HUES48 (cell line): ENCODE results near the gene CREG2.
A peak's percentile ranks its signal among the peaks of the same experiment; 100 is the strongest.

Experiments used
- H3K27ac ChIP-seq: one replicate; pipeline ENCODE4 v1.7.0; 2013; ENCODE audit warnings: low read depth, low read length, inconsistent platforms
- H3K27me3 ChIP-seq: 2 replicates; pipeline ENCODE4 v1.6.1; 2013; ENCODE audit warnings: mild to moderate bottlenecking, low read length; ENCODE audit not compliant: control insufficient read depth, insufficient read depth
- H3K36me3 ChIP-seq: 2 replicates; pipeline ENCODE4 v1.6.1; 2013; ENCODE audit warnings: low read length; ENCODE audit not compliant: control insufficient read depth, insufficient read depth
- H3K4me1 ChIP-seq: 2 replicates; pipeline ENCODE4 v1.6.1; 2013; ENCODE audit warnings: mild to moderate bottlenecking, low read length; ENCODE audit not compliant: control insufficient read depth, insufficient read depth
- H3K4me3 ChIP-seq: 2 replicates; pipeline ENCODE4 v1.5.1; 2013; ENCODE audit warnings: mild to moderate bottlenecking, low read depth, low read length
- H3K9ac ChIP-seq: 2 replicates; pipeline ENCODE4 v1.6.1; 2013; ENCODE audit warnings: mild to moderate bottlenecking, low read depth, low read length, moderate library complexity
- H3K9me3 ChIP-seq: 2 replicates; pipeline ENCODE4 v1.6.1; 2013; ENCODE audit warnings: low read length; ENCODE audit not compliant: control insufficient read depth, insufficient read depth

The CREG2 gene

GRCh38 chr2:101307950-101308431 is 79.3 kb downstream of the CREG2 start:
- H3K4me3 ChIP-seq = peak overlapping the region; percentile 66
- H3K4me1 ChIP-seq = peaks cover 18% of the 10 kb centered on the region
- peak overlapping the region; percentile 45; the same call in 1 of the 2 replicates for H3K9ac ChIP-seq
- H3K36me3 ChIP-seq = peaks cover 9% of the 10 kb centered on the region; the same call in 1 of the 2 replicates
- H3K27ac ChIP-seq = no peak overlapping the region
- peaks cover 7% of the 10 kb centered on the region; the same call in 1 of the 2 replicates for H3K27me3 ChIP-seq
- no peaks in the 10 kb centered on the region for H3K9me3 ChIP-seq

GRCh38 chr2:101307503-101307902 is 79.8 kb downstream of the CREG2 start:
- H3K36me3 ChIP-seq = peaks cover 10% of the 10 kb centered on the region; the same call in 1 of the 2 replicates
- H3K4me3 ChIP-seq = peak overlapping the region; percentile 66
- peaks cover 7% of the 10 kb centered on the region; the same call in 1 of the 2 replicates for H3K27me3 ChIP-seq
- H3K9me3 ChIP-seq = no peaks in the 10 kb centered on the region
- peaks cover 18% of the 10 kb centered on the region for H3K4me1 ChIP-seq
- H3K9ac ChIP-seq = peak overlapping the region; percentile 45; the same call in 1 of the 2 replicates
- no peak overlapping the region for H3K27ac ChIP-seq

GRCh38 chr2:101306410-101306809 is 80.9 kb downstream of the CREG2 start:
- H3K27ac ChIP-seq = no peak overlapping the region
- no peaks in the 10 kb centered on the region for H3K9me3 ChIP-seq
- H3K4me1 ChIP-seq = peaks cover 18% of the 10 kb centered on the region
- H3K4me3 ChIP-seq = peak overlapping the region; percentile 66; the same call in 1 of the 2 replicates
- H3K36me3 ChIP-seq = peaks cover 11% of the 10 kb centered on the region; the same call in 1 of the 2 replicates
- H3K9ac ChIP-seq = no peak overlapping the region
- H3K27me3 ChIP-seq = peaks cover 7% of the 10 kb centered on the region; the same call in 1 of the 2 replicates

GRCh38 chr2:101305492-101306078 is 81.7 kb downstream of the CREG2 start:
- peaks cover 18% of the 10 kb centered on the region for H3K4me1 ChIP-seq
- H3K36me3 ChIP-seq = peaks cover 11% of the 10 kb centered on the region; the same call in 1 of the 2 replicates
- H3K27me3 ChIP-seq = peaks cover 7% of the 10 kb centered on the region; the same call in 1 of the 2 replicates
- no peak overlapping the region for H3K9ac ChIP-seq
- H3K4me3 ChIP-seq = no peak overlapping the region
- H3K9me3 ChIP-seq = no peaks in the 10 kb centered on the region
- no peak overlapping the region for H3K27ac ChIP-seq

GRCh38 chr2:101305035-101305434 is 82.3 kb downstream of the CREG2 start:
- Histone ChIP-seq H3K9me3 (no peaks in the 10 kb centered on the region), H3K36me3 (peaks cover 11% of the 10 kb centered on the region; the same call in 1 of the 2 replicates), H3K4me3 (no peak overlapping the region; the same call in 1 of the 2 replicates), H3K27me3 (peaks cover 7% of the 10 kb centered on the region; the same call in 1 of the 2 replicates), H3K27ac (no peak overlapping the region), H3K4me1 (peaks cover 18% of the 10 kb centered on the region), H3K9ac (no peak overlapping the region)

- Histone ChIP-seq H3K9ac (no peak overlapping the region), H3K4me1 (peaks cover 18% of the 10 kb centered on the region), H3K9me3 (no peaks in the 10 kb centered on the region), H3K27me3 (peaks cover 7% of the 10 kb centered on the region; the same call in 1 of the 2 replicates), H3K27ac (no peak overlapping the region), H3K36me3 (peaks cover 11% of the 10 kb centered on the region; the same call in 1 of the 2 replicates), H3K4me3 (no peak overlapping the region)
These were observed 83.6 kb downstream of the CREG2 start for GRCh38 chr2:101303688-101304087.

- Histone ChIP-seq H3K4me1 (peaks cover 14% of the 10 kb centered on the region), H3K9me3 (no peaks in the 10 kb centered on the region), H3K36me3 (peaks cover 11% of the 10 kb centered on the region; the same call in 1 of the 2 replicates), H3K4me3 (no peak overlapping the region), H3K9ac (no peak overlapping the region), H3K27ac (no peak overlapping the region), H3K27me3 (no peaks in the 10 kb centered on the region)
These were observed 85.3 kb downstream of the CREG2 start for GRCh38 chr2:101302016-101302415.

GRCh38 chr2:101300836-101301235 is 86.5 kb downstream of the CREG2 start:
- Histone ChIP-seq H3K9ac (no peak overlapping the region), H3K4me1 (peaks cover 4% of the 10 kb centered on the region), H3K36me3 (0 out of 2 replicates have a peak, but pooled peaks cover 7% of the 10 kb centered on the region), H3K4me3 (no peak overlapping the region), H3K27ac (no peak overlapping the region), H3K27me3 (no peaks in the 10 kb centered on the region), H3K9me3 (no peaks in the 10 kb centered on the region)

- no peak overlapping the region for H3K4me3 ChIP-seq
- no peaks in the 10 kb centered on the region for H3K9me3 ChIP-seq
- no peaks in the 10 kb centered on the region for H3K27me3 ChIP-seq
- H3K4me1 ChIP-seq = no peaks in the 10 kb centered on the region; the same call in 1 of the 2 replicates
- 0 out of 2 replicates have a peak, but pooled peaks cover 2% of the 10 kb centered on the region for H3K36me3 ChIP-seq
- no peak overlapping the region for H3K9ac ChIP-seq
- no peak overlapping the region for H3K27ac ChIP-seq
These were observed 87.1 kb downstream of the CREG2 start for GRCh38 chr2:101300164-101300563.

- Histone ChIP-seq H3K36me3 (peaks cover 6% of the 10 kb centered on the region), H3K9me3 (no peaks in the 10 kb centered on the region), H3K4me1 (no peaks in the 10 kb centered on the region), H3K4me3 (no peak overlapping the region), H3K27me3 (no peaks in the 10 kb centered on the region), H3K9ac (no peak overlapping the region), H3K27ac (no peak overlapping the region)
These were observed 87.7 kb downstream of the CREG2 start for GRCh38 chr2:101299604-101300003.

GRCh38 chr2:101297383-101297782 is 89.9 kb downstream of the CREG2 start:
- Histone ChIP-seq H3K9ac (no peak overlapping the region), H3K36me3 (peaks cover 24% of the 10 kb centered on the region), H3K4me3 (no peak overlapping the region), H3K27ac (no peak overlapping the region), H3K27me3 (no peaks in the 10 kb centered on the region), H3K4me1 (peaks cover 3% of the 10 kb centered on the region; the same call in 1 of the 2 replicates), H3K9me3 (no peaks in the 10 kb centered on the region)
